A172 (cell line): ENCODE measurements around the gene ARHGEF28. TPM values are rescaled to one million over a fixed set of nuclear protein-coding genes. Genes with fewer than 3 reads are reported as not detected.

Experiments used
- DNase-seq: peaks from one replicate; pipeline ENCODE4 v3.0.0-alpha.2; 2015; ENCODE audit warnings: low spot score
- total RNA-seq: library from RNA; depleted of rRNA; stranded (reverse); fragments of >200 nt; shearing (Covaris generic); gene quantifications from 2 replicates; pipeline ENCODE4 v1.2.3, GENCODE V29; 2014

The ARHGEF28 gene
- total RNA-seq, 1 experiment from 2014 or later, result 15.9 TPM

GRCh38 chr5:73740274-73740790, 114.3 kb downstream of the ARHGEF28 start:
- DNase-seq, result no peak

- no peak for DNase-seq
These were observed 117.2 kb downstream of the ARHGEF28 start for GRCh38 chr5:73743161-73743560.

- DNase-seq, result no peak
These were observed 119.8 kb downstream of the ARHGEF28 start for GRCh38 chr5:73745836-73746235.

- no peak for DNase-seq
These were observed 120.6 kb downstream of the ARHGEF28 start for GRCh38 chr5:73746608-73747007.

- DNase-seq, result no peak
These were observed 121.8 kb downstream of the ARHGEF28 start for GRCh38 chr5:73747696-73748380.

- no peak for DNase-seq
These were observed 122.8 kb downstream of the ARHGEF28 start for GRCh38 chr5:73748510-73749400.

GRCh38 chr5:73749485-73750270, 123.7 kb downstream of the ARHGEF28 start:
- DNase-seq, result no peak

- no peak for DNase-seq
These were observed 125.4 kb downstream of the ARHGEF28 start for GRCh38 chr5:73751254-73751914.

- no peak for DNase-seq
These were observed 128.3 kb downstream of the ARHGEF28 start for GRCh38 chr5:73754254-73754653.

- DNase-seq, result no peak
These were observed 131.4 kb downstream of the ARHGEF28 start for GRCh38 chr5:73757416-73757815.

- DNase-seq, result no peak
These were observed 133.8 kb downstream of the ARHGEF28 start for GRCh38 chr5:73759771-73760170.

- DNase-seq, result no peak
These were observed 137.5 kb downstream of the ARHGEF28 start for GRCh38 chr5:73763300-73764032.

- peak; percentile 74 for DNase-seq
These were observed 138.6 kb downstream of the ARHGEF28 start for GRCh38 chr5:73764586-73764985.

- no peak for DNase-seq
These were observed 139.0 kb downstream of the ARHGEF28 start for GRCh38 chr5:73764996-73765395.

GRCh38 chr5:73766902-73767301, 140.9 kb downstream of the ARHGEF28 start:
- no peak for DNase-seq

- no peak for DNase-seq
These were observed 144.4 kb downstream of the ARHGEF28 start for GRCh38 chr5:73770172-73771025.

GRCh38 chr5:73774924-73775323, 148.9 kb downstream of the ARHGEF28 start:
- DNase-seq, result no peak

GRCh38 chr5:73776405-73776804, 150.4 kb downstream of the ARHGEF28 start:
- no peak for DNase-seq

GRCh38 chr5:73777192-73777591, 151.2 kb downstream of the ARHGEF28 start:
- DNase-seq, result no peak
